Measurements from ENCODE around the gene COL6A6.
A peak's percentile ranks its signal among the peaks of the same experiment; 100 is the strongest.

COL6A6 gene

GRCh38 chr3:130527426-130527825 is 10.4 kb downstream of the COL6A6 start:
- Histone ChIP-seq H3K9me3 (no peaks in the 10 kb centered on the region), H3K4me3 (ENCODE audit: low read depth, low read length) (no peak overlapping the region), H3K27me3 (no peaks in the 10 kb centered on the region), H3K4me1 (no peaks in the 10 kb centered on the region), H3K36me3 (no peaks in the 10 kb centered on the region)
- DNase-seq: no peak
- TF ChIP-seq CTCF (IDR thresholded peaks at IDR 0.05; ENCODE audit: low read depth, low read length): no peak

DNA sequence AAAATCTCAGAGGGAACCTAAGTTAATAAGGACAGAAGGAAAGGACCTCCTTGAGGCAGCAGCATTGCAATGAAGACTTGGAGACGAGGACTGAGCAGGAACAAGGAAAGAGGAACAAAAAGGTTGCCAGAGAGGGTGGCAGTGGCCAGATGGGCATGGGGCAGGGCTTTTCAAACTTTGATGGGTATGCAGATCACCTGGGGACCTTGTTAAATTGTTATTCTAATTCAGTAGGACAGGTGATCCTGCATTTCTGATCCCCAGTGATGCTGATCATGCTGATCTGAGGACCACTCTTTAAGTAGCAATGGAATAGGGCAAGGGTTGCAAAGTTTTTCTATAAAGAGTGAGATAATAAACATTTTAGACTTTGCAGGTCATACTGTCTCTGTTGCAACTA is 11.1 kb downstream of the COL6A6 start:
- Histone ChIP-seq H3K27me3 (no peaks in the 10 kb centered on the region), H3K36me3 (no peaks in the 10 kb centered on the region), H3K9me3 (no peaks in the 10 kb centered on the region), H3K4me1 (no peaks in the 10 kb centered on the region), H3K4me3 (ENCODE audit: low read depth, low read length) (no peak overlapping the region)
- TF ChIP-seq CTCF (IDR thresholded peaks at IDR 0.05; ENCODE audit: low read depth, low read length): no peak
- no peak for DNase-seq

DNA sequence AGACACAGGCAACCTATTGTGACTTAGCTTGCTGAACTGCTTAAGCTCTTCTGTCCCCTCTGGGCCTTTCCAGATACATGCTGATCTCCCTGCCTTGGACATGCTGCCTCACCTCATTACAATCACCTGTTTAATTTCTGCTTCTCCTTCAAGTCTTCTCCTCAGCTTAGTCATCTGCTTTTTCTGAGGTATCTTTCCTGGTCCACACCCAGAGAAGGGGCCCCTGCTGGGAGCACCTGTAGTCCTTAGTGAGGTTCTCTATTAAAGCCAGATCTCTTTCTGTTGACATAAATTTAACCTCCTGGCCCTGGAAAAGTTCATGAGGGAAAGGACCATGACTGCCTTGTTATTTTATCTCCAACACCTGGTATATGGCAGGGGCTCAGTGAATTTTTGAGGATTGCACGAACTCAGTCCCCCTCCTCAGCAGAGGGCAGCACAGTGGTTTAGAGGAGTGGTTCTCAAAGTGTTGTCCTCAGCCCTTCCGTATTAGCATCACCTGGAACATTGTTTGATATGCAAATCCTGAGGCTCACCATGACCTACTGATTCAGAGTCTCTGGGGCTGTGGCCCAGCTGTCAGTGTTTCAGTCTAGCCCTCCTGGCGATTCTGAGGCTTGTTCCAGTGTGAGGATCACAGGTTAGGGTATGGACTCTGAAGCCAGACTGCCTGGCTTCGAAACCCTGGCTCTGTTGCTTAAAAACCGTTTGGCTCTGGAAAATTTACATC is 12.7 kb downstream of the COL6A6 start:
- H3K4me3 ChIP-seq (ENCODE audit: low read depth, low read length): no peak overlapping the region
- no peak for TF ChIP-seq CTCF (IDR thresholded peaks at IDR 0.05; ENCODE audit: low read depth, low read length)
- no peak for DNase-seq

GRCh38 chr3:130533247-130533646 is 16.3 kb downstream of the COL6A6 start:
- no peak for DNase-seq
- no peaks in the 10 kb centered on the region for H3K36me3 ChIP-seq
- H3K4me1 ChIP-seq: 0 out of 2 replicates have a peak, but pooled peaks cover 4% of the 10 kb centered on the region
- TF ChIP-seq CTCF (IDR thresholded peaks at IDR 0.05; ENCODE audit: low read depth, low read length): no peak
- no peak overlapping the region for H3K4me3 ChIP-seq (ENCODE audit: low read depth, low read length)
- no peaks in the 10 kb centered on the region for H3K9me3 ChIP-seq
- no peaks in the 10 kb centered on the region for H3K27me3 ChIP-seq

More for the DNA sequence above, 12.7 kb downstream of the COL6A6 start:
- Histone ChIP-seq H3K27me3 (no peaks in the 10 kb centered on the region), H3K4me1 (no peaks in the 10 kb centered on the region), H3K9me3 (no peaks in the 10 kb centered on the region), H3K36me3 (no peaks in the 10 kb centered on the region)

DNA sequence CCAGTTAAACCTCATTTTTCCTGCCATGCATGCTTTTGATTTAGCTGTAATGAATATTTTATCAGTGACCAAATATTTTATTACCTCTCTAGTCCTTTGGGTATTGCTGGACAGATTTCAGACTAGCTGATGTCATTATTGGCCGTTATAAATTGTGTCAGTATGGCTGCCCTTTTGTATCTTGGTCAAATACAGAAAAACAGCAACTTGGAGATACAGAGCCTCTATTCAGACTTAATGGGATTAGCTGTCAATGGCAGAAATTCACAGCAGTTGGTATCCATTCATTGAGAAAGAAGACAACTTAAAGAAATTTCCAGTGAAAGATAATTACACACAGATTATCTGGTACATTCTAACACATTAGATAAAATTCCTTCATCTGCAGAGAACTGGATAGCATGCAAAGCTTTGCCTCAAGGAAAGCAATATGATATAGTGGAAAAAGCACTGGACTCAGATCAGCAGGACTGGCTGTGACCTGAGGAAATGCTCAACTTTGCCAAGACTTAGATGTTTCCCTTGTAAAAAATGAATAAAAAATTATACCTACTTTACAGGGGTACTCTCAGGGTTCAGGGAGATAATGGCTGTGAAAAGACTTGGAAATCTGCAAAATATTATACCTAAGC is 20.8 kb downstream of the COL6A6 start:
- Histone ChIP-seq H3K36me3 (no peaks in the 10 kb centered on the region), H3K4me1 (0 out of 2 replicates have a peak, but pooled peaks cover 4% of the 10 kb centered on the region), H3K4me3 (ENCODE audit: low read depth, low read length) (no peak overlapping the region), H3K9me3 (no peaks in the 10 kb centered on the region), H3K27me3 (no peaks in the 10 kb centered on the region)
- TF ChIP-seq CTCF (IDR thresholded peaks at IDR 0.05; ENCODE audit: low read depth, low read length): no peak
- DNase-seq: no peak

- Histone ChIP-seq H3K4me3 (ENCODE audit: low read depth, low read length) (no peak overlapping the region), H3K9me3 (no peaks in the 10 kb centered on the region), H3K27me3 (no peaks in the 10 kb centered on the region), H3K4me1 (0 out of 2 replicates have a peak, but pooled peaks cover 4% of the 10 kb centered on the region), H3K36me3 (no peaks in the 10 kb centered on the region)
- peak; percentile 78 for DNase-seq
- peak; percentile 89 for TF ChIP-seq CTCF (IDR thresholded peaks at IDR 0.05; ENCODE audit: low read depth, low read length)
These were observed 22.0 kb downstream of the COL6A6 start for GRCh38 chr3:130539005-130539404.
